ENCODE measurements around the gene NUDT22.

DNA sequence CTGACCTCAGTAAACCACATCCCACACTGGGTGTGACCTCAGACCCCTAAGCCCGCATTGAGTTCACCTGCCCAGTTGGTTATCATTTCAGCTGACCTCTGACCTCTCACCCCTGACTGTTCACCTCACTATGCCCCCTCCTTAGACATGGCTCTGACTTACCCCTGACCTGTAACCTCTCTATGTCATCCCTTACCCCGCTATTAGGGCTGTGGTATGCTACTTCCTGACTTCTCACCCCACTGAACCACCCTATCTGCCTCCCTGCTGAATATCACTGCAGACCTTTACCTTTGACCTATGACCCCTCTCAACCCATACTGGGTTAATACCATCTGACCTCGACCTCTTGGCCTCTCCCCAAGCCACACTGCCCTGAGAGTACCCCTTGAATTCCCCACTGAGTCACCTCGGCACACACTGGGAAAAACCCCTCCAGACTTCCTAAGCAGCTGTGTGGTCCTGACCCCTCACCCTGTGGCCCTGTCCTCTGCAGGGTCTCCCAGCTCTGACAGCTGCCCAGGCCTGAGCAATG, 33.5 kb downstream of the NUDT22 start:
- TF ChIP-seq, protein P1, sequence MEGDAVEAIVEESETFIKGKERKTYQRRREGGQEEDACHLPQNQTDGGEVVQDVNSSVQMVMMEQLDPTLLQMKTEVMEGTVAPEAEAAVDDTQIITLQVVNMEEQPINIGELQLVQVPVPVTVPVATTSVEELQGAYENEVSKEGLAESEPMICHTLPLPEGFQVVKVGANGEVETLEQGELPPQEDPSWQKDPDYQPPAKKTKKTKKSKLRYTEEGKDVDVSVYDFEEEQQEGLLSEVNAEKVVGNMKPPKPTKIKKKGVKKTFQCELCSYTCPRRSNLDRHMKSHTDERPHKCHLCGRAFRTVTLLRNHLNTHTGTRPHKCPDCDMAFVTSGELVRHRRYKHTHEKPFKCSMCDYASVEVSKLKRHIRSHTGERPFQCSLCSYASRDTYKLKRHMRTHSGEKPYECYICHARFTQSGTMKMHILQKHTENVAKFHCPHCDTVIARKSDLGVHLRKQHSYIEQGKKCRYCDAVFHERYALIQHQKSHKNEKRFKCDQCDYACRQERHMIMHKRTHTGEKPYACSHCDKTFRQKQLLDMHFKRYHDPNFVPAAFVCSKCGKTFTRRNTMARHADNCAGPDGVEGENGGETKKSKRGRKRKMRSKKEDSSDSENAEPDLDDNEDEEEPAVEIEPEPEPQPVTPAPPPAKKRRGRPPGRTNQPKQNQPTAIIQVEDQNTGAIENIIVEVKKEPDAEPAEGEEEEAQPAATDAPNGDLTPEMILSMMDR (IDR thresholded peaks at IDR 0.05) = no peak
- no peak for TF ChIP-seq POLR2AphosphoS5 (IDR thresholded peaks at IDR 0.05)
